ENCODE results near the gene PRKAR2B.

DNA sequence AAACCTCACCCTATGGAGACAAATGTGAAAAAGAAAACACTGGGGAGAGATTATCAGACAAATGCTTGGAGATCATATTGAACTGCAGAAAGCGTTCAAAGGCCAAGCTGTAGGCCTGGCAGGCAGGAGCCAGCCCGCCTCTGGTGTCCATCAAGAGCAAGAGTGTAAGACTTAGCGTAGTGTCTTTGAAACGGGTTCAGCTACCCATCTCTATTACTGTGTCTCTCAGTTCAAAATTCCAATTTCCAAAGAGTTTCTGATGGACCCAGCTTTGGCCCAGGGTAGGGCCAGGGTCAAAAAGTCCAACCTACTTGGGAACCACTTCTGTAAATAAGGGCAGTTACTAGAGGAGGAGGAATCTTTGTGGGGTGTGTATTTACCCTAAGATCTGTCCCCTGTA is 78.9 kb downstream of the PRKAR2B start:
- TF ChIP-seq, protein P1, sequence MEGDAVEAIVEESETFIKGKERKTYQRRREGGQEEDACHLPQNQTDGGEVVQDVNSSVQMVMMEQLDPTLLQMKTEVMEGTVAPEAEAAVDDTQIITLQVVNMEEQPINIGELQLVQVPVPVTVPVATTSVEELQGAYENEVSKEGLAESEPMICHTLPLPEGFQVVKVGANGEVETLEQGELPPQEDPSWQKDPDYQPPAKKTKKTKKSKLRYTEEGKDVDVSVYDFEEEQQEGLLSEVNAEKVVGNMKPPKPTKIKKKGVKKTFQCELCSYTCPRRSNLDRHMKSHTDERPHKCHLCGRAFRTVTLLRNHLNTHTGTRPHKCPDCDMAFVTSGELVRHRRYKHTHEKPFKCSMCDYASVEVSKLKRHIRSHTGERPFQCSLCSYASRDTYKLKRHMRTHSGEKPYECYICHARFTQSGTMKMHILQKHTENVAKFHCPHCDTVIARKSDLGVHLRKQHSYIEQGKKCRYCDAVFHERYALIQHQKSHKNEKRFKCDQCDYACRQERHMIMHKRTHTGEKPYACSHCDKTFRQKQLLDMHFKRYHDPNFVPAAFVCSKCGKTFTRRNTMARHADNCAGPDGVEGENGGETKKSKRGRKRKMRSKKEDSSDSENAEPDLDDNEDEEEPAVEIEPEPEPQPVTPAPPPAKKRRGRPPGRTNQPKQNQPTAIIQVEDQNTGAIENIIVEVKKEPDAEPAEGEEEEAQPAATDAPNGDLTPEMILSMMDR (IDR thresholded peaks at IDR 0.05), result no peak
- TF ChIP-seq POLR2AphosphoS5 (IDR thresholded peaks at IDR 0.05), result no peak
- no peak for TF ChIP-seq POLR2A (IDR thresholded peaks at IDR 0.05)

All from transverse colon (tissue), 4 donors.